ENCODE results near the gene DCDC2C.

DNA sequence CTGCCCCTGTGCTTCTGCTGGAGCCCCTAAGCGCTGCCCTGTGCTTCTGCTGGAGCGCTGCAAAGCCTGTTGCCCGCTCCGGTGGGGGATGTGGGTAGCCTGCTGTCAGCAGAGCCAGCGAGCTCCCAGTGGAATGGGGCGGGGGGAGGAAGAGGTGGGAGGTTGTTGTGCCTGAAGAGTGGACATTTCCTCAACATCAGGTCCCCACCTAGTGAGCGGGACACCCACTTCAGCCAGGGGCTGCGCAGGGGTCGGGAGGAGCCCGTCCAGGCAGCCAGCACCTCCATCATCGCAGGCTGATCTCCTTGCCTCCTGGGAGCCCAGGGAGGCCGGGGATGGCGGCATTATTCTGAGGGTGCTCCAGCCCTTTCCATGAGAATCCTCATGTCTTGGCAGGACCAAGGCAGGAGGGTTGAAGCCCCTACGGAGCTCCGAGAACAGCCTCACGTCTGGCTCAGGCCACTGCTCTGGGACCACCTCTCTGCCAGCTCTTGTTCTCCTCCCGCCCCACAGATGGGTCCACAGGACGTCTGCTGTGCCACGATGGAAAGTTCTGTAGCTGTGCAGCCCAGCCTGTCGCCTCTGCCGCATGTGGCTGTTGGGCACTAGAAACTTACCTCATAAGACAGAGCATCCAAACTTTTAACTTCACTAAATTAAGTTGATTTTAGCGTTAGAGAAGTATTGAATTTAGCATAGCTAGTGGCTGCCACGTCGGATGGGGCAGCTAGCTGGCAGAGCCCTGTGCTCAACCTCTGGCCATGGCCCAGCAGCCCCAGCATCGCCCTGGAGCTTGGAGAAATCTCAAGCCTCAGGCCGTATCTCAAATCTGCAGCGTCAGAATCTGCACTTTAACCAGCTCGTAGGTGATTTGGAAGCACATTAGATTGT, 47.3 kb upstream of the DCDC2C start:
- no peak for TF ChIP-seq TP53 (CRISPR knock-in tag; IDR thresholded peaks at IDR 0.05)
- TF ChIP-seq, protein P1, sequence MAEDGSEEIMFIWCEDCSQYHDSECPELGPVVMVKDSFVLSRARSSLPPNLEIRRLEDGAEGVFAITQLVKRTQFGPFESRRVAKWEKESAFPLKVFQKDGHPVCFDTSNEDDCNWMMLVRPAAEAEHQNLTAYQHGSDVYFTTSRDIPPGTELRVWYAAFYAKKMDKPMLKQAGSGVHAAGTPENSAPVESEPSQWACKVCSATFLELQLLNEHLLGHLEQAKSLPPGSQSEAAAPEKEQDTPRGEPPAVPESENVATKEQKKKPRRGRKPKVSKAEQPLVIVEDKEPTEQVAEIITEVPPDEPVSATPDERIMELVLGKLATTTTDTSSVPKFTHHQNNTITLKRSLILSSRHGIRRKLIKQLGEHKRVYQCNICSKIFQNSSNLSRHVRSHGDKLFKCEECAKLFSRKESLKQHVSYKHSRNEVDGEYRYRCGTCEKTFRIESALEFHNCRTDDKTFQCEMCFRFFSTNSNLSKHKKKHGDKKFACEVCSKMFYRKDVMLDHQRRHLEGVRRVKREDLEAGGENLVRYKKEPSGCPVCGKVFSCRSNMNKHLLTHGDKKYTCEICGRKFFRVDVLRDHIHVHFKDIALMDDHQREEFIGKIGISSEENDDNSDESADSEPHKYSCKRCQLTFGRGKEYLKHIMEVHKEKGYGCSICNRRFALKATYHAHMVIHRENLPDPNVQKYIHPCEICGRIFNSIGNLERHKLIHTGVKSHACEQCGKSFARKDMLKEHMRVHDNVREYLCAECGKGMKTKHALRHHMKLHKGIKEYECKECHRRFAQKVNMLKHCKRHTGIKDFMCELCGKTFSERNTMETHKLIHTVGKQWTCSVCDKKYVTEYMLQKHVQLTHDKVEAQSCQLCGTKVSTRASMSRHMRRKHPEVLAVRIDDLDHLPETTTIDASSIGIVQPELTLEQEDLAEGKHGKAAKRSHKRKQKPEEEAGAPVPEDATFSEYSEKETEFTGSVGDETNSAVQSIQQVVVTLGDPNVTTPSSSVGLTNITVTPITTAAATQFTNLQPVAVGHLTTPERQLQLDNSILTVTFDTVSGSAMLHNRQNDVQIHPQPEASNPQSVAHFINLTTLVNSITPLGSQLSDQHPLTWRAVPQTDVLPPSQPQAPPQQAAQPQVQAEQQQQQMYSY (CRISPR knock-in tag; IDR thresholded peaks at IDR 0.05), result no peak
- no peak for TF ChIP-seq ZNF219 (CRISPR knock-in tag; IDR thresholded peaks at IDR 0.05; ENCODE audit: borderline replicate concordance)

Data from WTC11 (cell line).